Measurements from ENCODE around the gene CWH43. TPM values are rescaled to one million over a fixed set of nuclear protein-coding genes. Genes with fewer than 3 reads are reported as not detected.

The CWH43 gene
- total and polyA plus RNA-seq, 9 of the 15 experiments (the other 6 are each of a cell fraction or from before 2014, with no cell fraction given): not detected

- TF ChIP-seq, protein P1, sequence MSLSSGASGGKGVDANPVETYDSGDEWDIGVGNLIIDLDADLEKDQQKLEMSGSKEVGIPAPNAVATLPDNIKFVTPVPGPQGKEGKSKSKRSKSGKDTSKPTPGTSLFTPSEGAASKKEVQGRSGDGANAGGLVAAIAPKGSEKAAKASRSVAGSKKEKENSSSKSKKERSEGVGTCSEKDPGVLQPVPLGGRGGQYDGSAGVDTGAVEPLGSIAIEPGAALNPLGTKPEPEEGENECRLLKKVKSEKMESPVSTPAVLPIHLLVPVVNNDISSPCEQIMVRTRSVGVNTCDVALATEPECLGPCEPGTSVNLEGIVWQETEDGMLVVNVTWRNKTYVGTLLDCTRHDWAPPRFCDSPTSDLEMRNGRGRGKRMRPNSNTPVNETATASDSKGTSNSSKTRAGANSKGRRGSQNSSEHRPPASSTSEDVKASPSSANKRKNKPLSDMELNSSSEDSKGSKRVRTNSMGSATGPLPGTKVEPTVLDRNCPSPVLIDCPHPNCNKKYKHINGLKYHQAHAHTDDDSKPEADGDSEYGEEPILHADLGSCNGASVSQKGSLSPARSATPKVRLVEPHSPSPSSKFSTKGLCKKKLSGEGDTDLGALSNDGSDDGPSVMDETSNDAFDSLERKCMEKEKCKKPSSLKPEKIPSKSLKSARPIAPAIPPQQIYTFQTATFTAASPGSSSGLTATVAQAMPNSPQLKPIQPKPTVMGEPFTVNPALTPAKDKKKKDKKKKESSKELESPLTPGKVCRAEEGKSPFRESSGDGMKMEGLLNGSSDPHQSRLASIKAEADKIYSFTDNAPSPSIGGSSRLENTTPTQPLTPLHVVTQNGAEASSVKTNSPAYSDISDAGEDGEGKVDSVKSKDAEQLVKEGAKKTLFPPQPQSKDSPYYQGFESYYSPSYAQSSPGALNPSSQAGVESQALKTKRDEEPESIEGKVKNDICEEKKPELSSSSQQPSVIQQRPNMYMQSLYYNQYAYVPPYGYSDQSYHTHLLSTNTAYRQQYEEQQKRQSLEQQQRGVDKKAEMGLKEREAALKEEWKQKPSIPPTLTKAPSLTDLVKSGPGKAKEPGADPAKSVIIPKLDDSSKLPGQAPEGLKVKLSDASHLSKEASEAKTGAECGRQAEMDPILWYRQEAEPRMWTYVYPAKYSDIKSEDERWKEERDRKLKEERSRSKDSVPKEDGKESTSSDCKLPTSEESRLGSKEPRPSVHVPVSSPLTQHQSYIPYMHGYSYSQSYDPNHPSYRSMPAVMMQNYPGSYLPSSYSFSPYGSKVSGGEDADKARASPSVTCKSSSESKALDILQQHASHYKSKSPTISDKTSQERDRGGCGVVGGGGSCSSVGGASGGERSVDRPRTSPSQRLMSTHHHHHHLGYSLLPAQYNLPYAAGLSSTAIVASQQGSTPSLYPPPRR (CRISPR knock-in tag; IDR thresholded peaks at IDR 0.05; ENCODE audit: borderline replicate concordance): no peak
- TF ChIP-seq RREB1 (CRISPR knock-in tag; IDR thresholded peaks at IDR 0.05) (no peak), ZNF830 (CRISPR knock-in tag; IDR thresholded peaks at IDR 0.05) (no peak), TEAD1 (CRISPR knock-in tag; IDR thresholded peaks at IDR 0.05) (no peak), HES1 (IDR thresholded peaks at IDR 0.05; ENCODE audit: low read depth) (no peak)
These were observed 5.3 kb downstream of the CWH43 start (continued) for GRCh38 chr4:48991357-48991756.
